Measurements from ENCODE around the gene RPL7L1.

DNA sequence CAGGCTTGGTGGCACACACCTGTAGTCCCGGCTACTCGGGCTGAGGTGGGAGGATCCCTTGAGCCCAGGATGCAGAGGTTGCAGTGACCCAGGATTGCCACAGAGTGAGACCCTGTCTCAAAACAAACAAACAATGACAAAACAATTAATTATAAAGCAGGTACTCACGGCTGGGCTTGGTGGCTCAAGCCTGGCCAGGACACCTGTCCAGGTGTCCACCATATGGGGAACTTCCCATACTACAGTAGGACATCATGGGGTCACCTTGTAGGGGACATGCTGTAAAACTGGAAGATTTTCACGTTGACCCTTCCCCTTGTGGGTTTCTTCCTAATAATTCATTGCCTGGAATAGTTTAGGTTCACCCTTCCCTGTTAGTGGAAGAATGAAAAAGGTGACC lies 30.7 kb upstream of the RPL7L1 start:
- no peak for TF ChIP-seq GATA2 (IDR thresholded peaks at IDR 0.05; ENCODE audit: low read depth, low read length)
- TF ChIP-seq GATA3 (IDR thresholded peaks at IDR 0.05; ENCODE audit: low read depth, low read length): no peak

Data from SH-SY5Y (cell line).